A172 (cell line): ENCODE measurements around the gene HOXC6. TPM values are rescaled to one million over a fixed set of nuclear protein-coding genes. Genes with fewer than 3 reads are reported as not detected.

ENCODE experiments used
- DNase-seq: peaks from one replicate; pipeline ENCODE4 v3.0.0-alpha.2; 2015; ENCODE audit warnings: low spot score
- total RNA-seq: library from RNA; depleted of rRNA; stranded (reverse); fragments of >200 nt; shearing (Covaris generic); gene quantifications from 2 replicates; pipeline ENCODE4 v1.2.3, GENCODE V29; 2014

HOXC6 gene
- total RNA-seq, 1 experiment from 2014 or later = 0.31 TPM

DNA sequence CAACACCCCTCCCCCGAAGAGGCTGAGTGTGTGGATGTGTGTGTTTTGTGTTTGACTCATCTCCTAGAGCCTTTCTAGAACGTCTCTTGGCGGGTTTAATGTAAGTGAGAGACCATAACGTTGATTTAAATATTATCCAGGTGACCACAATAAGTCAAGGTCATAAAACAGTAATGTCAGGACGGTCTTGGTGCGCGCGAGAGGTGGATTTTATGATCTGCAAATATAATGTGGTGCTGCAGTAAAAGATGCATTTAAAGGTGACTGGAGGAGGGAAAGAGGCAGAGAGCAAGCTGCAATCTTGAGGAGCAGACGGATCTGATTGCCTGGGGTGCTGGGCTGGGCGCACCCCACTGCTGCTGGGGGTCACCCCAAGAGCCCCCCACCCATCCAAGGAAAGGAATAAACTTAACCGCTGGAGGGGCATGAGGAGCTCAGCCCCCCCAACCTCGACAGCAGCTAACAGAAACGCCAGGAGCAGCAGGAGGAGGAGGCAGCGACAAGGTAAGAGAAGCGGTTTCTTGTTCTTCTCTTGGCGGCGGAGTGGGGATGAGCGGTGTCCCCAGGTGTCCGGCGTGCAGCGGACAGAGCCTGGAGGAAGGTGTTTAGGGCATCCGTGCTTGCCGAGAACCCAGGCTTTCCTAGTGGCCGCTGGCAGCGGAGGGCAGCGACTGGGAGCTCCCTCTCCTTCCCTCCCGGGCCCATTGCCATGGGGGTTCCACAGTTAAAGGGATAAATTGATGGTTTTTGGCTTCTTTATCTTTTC is 37.7 kb upstream of the HOXC6 start:
- DNase-seq = no peak

DNA sequence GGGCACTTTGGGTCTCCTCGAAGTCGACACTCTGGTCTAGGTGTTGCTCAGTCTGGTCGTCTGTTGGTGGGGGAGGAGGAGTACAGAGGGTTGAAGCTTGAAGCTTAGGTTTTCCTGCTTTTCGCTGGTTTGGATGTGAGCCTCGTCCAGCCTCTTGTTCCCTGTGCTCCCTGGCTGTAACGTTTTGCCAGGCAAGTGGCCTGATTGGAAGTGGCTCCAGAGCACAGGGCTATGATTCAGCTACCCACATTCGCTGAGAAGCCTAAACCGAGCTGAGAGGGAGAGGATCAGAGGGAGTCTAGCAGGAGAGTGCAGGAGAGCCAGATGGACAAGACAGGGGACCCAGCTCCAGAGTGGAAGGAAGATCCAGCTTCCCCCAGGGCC is 37.2 kb upstream of the HOXC6 start:
- DNase-seq = no peak

DNA sequence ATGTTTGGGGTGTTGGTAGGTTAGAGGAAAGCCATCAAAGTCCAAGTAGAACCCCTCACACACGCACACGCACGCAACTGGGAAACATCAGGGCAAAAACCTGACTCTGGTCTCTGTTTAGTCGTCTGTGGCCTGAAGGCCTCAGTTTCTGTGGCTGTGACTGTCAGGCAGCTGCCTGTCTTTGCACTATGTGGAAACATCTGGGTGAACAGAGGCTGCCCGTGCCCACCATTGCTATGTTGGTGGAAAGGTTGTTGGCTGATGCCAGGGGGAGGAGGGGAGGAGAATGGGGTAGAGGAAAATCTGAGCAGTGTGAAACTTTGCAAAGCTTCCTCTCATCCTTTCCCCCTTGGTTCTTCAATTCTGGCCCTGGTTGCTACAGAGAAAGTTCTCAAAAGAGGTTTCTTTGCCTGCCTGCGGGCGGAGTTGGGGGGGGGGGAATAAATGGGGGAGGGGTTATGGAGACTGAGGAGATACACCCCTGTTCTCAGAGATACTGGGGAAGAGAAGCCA is 35.8 kb upstream of the HOXC6 start:
- no peak for DNase-seq

DNA sequence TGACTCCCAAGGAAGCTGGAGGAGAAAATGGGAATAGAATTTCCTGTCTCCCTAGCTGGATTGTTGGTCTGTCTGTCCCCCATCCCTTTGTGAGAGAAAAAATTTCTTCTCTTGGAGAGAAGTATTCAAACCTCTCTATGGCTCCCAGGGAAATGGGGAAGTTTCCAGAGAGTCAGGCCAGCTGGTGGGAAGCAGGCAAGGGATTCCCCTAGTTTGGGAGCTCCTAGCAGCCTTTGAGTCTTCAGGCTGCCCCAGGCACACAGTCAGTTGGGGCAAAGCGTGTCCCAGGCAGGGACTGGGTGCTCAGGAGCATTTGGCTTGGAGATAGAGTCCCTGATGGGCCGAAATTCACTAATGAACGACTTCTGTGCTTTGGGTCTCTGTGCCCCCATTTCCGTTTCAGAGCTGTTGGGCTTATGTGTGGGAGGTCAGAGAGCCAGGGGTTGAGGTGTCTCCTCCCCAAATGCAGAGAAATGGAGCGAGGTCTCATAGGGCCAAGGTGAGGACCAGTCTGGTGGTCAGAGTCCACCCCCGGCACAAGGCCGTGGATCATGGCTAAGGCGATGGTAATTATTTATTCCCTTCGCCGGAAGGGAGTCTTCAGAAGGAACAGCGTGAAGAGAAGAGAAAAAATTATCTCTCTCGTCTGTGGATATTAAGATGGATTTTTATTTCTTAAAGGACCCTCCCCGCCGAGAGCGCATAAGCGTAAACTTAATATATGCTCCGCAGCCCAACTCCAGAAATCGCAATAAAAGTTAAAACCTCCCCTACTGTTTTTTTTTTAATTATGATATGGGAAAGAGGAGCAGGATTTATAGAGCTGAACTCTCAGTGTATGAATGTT is 34.9 kb upstream of the HOXC6 start:
- no peak for DNase-seq

DNA sequence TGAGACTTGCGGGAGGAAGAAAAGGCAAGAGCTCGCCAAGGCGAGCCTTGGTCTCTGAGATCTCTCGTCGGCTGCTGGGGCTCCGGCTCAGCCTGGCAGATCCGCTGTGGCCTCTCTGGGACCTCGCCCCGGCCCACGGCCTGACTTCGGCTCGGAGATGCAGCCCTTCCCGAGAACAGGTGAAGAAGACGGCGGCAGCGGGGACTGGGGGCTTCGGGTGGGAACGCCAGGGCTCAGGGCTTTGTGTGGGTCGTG is 34.3 kb upstream of the HOXC6 start:
- no peak for DNase-seq

DNA sequence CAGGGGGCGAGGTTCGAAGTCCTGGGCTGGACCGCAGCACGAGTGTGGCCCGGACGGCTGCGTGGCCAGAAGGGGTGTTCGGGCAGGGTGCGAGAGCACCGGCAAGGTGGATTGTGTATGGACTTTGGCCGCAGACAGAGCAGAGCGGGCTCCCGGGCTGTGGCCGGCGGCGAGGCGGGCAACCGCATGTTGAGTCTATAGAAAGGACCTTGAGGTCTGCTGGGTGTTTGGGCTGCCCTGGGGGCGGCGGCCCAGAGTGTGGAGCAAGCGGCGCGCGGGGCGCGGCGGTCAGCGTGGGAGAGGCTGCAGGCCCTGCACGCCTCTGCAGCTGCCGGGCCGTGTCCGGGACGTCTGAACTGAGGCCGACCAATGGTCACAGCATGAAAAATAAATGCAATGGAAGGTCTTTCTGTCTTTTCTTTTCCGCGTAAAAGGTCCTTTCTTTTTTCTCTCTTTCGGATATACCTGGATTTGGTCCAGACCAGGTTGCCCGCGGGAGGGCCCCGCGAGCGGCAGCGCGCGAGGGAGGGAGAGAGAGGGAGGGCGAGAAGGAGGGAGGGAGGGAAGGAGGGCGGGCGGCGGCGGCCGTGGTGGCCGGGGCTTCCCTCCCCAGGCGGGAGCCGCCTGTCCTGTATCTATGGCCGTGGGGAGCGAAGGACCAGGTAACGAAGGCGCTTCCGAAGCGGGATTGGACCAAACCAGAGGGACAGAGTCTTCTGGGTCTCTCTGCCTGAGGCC is 33.8 kb upstream of the HOXC6 start:
- DNase-seq = no peak

DNA sequence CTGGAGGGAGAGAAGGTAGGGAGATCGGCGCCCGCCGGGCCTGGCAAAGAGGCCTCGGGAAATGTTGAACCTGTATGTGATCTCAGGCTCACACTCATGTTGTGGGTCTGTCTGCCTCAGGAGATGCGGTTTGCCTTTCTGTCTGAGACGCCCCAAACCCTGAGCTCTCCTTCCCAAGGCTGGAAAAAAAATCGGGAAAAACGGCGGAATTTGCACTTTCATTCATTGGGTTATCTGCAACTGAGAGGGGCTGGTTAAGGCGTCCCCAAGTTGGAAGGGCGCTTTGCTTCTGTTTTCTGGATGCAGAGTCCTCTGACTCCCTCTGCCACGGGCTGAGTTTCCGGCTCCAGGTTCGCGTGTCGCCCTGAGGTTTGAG is 33.2 kb upstream of the HOXC6 start:
- DNase-seq = no peak

DNA sequence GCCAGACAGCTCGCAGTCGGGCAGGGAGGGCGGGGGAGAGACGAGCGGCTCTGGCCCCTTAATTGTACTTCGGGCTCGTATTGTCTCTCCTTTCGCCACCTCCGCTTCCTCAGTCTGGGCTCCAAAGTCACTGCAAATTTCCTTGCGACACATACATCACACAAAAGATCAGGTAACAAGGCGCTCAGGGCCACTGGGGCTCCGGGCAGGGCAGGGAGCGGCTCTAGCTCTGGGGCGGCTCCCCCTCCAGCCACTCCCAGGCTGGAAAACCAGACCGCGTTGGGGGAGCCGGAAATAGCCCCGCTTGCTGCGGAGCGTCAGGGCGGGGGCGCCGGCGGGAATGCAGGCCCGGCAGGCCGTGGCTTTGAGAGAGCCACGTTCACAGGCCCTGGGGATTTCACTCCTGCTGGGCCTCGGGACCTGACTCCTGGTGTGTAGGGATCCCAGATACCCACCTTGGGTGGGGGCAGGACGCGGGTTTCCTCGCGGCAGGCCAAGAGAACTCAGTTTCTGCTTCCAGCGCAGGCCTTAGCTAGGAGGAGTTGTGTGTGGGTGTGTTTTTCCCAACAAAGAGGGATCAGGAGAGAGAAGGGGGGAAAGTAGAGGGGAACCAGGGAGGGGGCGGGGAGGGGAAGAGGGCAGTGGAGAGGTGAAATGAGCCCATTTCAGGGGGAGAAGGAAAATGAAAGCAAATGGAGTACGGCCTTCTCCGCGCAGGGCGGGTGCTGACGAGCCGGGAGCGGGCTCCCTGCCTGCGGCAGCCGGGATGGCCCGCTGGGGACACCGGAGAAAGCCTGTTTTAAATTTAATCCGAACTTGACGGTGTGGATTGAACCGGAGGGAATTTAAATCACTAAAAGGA is 32.6 kb upstream of the HOXC6 start:
- no peak for DNase-seq

DNA sequence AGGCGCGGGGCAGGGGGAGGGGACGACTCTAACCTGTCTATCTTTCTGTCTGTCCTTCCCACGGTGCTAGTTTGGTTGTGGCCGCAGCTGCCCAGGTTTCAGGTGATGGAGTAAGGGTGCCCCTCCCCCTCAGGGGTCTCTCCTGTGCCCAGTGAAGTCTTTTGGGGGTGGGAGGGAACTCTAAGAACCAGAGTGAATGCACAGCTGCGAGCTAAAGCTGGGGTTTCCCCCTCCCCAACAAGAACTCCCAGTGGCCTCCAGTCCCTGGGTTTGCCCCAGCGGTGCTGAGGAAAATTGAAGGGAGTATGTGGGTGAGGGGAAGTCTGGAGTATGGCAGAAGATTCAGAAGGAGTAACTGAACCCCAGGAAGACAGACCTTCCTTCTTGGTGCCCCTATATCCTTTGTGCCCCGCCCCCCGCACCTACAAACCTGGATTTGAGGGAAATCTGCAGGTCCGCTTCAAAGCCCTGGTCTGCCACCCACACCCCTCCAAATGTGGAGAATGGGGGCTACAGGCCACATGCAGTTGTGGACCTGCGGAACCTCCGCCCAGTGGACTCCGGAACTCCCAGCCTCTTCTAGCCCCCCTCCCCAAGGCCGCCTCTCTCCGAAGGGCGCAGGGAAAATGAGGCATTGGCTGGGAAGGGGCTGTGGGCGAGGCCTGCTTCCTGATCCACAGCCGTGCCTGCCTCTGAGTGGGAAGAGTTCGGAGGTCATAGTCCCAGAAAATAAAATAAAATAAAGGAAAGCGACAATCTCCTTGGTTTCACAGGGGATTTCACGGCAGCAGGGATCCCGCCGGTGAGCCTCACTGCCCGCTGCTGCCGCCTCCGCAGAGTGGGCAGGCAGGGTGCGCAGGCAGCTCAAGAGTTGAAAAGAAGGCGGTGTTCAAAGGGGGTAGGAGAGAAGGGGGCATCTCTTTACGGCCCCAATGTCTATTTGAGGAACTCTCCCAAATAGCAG is 31.7 kb upstream of the HOXC6 start:
- no peak for DNase-seq

DNA sequence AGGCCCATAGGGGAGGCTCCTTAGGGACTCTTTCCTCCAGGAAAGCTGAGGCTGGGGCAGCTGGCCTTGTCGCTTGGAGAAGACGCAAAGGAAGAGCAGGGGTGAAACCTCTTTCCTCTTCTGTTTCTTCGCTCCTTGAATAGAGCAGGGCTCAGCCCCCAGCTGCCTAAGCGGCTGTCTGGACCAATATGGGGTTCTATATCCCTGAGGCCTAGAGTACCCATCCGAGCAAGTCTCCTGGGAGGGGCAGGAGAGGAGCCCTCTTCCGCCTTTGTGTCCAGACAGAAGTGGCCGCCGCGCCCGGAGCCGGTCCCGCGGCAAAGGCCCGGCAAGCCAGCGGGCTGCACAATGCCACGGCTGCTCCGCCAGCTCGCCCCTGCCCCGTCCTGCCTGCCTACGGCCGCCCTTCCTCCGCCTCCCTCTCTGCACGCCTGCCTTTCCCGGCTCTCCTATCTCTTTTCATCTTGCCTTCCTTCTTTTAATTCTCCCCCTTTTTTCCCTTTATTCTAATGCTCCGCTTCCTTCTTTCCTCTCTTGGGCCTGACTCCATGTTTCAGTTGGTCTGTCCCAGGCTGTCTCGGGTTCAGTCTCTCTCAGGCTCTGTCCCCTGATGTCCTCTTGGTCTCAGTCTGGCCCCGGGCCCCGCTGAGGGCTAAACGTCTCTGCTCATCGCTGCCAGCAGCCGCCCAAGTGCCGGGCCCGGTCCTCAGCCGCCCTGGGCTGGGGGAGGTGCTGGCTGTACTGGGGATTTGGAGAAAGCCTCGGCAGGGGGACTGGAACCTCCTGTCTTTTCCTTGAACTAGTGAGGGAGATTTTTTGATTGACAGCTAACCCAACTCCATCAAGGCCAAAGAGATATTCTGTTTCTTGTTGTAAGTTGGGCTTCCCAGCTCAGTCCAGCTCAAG is 30.8 kb upstream of the HOXC6 start:
- DNase-seq = no peak

DNA sequence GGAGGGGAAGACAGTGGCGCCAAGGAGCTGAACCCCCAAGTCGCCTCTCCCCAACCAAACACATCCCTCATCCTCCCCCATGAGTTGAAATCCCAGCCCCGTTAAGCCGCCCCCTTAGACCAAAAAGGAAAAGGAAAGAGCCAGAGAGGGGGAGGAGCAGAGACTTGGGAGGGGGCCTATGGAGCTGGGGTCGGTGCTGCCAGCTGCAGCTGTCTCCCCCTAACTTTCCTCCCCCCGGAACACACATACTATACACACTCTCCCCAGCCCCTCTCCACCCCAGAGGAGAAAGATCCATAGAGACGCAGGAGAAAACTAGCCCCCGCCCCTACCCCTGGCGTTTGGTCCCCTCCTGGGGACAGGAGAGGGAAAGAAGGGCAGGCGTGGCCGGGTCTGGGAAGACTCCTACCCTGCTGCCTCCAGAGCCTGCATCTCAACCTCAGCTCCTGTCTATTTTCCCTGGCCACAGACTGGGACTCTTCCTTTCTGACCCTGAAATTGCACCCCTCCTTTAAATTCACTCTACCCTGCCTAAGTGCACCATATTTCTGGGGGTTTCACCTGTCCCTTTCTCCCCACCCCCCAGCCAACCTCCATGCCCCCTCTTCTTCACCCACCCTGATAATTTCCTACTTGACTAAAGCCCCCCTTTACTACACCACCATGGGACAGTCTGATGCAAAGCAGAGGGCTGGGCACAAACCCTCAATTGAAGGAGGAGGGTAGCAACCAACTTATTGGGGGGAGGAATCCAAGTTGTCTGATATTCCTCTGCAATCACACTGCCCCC is 29.9 kb upstream of the HOXC6 start:
- no peak for DNase-seq

DNA sequence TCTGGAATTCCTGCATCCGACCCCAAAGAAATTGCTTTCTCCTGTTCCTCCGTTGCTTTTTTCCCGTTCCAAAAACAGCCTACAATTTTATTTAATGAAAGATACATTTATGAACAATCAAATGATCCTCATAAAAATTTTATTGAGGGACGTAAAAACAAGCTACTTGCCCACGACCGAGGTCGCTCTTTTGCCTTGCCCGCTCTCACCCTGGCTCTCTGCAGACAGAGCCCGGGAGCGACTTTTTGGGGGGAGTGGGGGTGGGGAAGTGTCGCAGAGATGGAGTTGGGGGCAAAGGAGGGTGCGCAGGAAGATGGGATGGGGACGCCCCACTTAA is 29.4 kb upstream of the HOXC6 start:
- no peak for DNase-seq

DNA sequence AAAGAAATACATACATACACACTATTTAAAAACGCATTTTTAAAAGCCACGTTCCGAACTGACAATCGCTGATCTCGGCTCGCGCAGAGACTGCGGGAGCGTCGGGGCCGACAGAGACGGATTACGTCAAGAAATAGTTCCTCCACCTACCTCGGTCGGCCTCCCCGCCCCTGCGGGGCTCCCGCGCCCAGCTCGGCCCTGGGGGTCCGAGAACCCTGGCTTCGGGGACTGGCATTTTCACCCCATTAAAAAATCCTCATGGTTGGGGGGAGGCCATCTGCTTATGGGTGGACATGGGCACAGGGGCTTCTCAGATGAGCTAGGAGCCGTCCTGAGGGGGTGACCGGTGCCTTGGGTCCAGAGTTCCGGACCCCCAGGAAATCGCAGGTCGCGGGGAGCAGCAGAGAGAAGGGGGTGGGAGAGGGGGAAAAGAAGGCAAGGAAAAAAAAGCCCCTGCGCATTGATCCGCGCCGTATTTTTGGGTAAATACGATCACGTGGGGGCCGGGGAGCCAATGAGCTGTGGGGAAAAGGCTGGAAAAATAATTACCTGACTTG is 28.6 kb upstream of the HOXC6 start:
- DNase-seq = peak; percentile 61

DNA sequence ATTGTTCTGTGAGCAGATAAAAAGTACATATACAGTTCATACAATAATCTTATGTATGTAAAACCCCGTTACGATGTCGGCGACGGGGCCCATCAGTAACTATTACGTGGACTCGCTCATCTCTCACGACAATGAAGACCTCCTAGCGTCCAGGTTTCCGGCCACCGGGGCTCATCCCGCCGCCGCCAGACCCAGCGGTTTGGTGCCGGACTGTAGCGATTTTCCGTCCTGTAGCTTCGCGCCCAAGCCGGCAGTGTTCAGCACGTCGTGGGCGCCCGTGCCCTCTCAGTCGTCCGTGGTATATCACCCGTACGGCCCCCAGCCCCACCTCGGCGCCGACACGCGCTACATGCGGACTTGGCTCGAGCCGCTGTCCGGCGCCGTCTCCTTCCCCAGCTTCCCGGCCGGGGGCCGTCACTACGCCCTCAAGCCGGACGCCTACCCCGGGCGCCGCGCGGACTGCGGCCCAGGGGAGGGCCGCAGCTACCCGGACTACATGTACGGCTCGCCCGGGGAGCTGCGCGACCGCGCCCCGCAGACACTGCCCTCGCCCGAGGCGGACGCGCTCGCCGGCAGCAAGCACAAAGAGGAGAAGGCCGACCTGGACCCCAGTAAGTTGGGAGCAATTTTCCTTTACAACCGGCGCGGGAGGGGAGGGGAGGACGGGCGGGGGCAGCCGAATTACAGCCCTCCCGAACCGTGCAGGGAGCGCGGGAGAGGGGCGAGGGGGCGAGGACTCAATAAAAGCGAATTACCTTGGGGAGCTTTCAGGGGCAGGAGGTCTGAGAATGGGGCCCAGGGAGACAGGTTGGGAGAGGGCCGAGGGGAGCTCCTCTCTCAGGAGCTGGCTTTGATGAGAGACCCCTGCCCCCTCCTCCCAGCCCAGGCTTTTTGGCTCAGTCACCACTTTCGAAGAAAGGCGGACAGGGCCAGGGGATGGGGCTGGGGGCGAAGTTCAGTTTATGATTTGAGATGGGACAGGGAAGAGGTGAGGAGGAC is 27.8 kb upstream of the HOXC6 start, which contains the start of gene HOXC9:
HOXC9 (plus strand) TSS at position 46 of the 999 bp plus-strand sequence; CDS start at position 74, 28 bp downstream.
- no peak for DNase-seq

DNA sequence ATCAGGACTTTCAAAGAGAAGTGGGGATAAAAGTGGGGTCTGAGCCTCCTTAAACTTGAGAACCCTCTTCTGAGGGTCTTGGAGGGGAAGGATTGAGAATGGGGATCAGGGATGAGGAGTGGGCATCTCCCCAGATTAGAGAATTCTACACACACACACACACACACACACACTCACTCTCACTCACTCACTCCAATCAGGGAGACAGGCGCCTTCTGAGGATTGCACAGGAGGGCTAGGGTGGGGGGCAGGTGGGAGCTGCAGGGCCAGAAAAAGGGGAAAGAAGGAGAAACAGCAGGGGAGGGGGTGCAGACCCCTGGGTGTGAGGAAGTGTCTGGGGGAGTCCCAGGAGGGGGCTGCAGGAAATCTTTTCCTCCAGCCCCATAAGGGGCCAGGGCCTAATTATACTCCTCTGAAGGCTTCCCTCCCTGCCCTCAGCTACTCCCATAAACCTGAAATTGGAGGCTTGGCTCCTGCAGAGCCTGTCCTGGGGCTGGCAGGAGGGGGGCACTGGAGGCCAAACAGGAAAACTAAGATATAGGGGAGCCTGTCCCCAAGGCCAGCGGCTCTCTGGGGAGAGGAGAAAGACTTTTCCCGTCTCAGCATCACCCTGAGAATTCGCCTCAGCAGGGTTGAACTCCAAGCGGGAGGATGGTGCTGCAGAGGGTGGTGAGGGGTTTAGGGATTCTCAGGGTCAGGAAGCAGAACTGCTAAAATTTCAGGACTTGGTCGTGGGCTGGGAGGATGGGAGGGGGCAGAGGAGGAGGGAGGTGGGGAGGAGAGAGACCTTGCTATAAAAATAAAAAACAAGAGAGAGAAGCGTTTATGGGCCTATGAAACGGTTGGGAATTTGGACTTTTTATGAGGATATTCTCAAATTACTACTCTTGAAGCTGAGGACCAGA is 26.7 kb upstream of the HOXC6 start:
- no peak for DNase-seq
